ENCODE data around the gene CHKA.
A peak's percentile ranks its signal among the peaks of the same experiment; 100 is the strongest.

The CHKA gene

DNA sequence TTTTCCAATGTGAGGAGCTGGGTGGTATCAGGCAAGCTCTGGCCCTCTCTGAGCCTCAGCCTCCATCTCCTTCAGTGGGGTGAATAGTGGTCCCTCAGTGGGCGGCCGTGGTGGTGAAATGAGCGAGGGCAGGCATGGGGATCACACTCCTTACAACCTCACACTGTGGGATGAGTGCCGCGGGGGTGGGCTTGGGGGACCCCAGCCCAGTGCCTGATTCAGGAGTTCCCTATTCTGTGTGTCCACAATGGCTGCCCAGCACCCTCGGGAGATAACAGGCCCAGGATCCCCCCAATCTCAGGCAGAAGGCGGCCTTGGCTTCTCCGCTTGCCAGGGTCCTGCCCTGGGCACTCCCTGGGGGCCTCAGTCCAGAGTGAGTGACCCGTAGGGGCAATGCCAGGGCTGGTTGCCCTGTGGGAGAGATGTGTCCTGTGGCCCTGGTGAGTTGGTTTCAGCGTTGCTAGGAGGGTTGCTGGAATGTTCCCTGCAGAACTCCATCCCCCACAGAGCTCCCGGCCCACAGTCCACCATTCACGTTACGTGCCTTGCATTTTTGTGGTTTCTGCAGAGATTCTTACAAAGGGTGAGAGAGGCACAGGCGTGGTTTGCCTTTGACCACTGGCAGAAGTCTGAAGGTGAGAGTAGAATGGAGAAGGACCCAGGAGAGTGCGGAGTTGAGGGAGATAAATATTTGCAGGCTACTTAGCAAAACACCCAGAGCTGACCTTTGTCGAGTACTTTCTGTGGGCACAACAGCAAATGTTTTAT is 108.2 kb downstream of the CHKA start:
- no peak for DNase-seq

DNA sequence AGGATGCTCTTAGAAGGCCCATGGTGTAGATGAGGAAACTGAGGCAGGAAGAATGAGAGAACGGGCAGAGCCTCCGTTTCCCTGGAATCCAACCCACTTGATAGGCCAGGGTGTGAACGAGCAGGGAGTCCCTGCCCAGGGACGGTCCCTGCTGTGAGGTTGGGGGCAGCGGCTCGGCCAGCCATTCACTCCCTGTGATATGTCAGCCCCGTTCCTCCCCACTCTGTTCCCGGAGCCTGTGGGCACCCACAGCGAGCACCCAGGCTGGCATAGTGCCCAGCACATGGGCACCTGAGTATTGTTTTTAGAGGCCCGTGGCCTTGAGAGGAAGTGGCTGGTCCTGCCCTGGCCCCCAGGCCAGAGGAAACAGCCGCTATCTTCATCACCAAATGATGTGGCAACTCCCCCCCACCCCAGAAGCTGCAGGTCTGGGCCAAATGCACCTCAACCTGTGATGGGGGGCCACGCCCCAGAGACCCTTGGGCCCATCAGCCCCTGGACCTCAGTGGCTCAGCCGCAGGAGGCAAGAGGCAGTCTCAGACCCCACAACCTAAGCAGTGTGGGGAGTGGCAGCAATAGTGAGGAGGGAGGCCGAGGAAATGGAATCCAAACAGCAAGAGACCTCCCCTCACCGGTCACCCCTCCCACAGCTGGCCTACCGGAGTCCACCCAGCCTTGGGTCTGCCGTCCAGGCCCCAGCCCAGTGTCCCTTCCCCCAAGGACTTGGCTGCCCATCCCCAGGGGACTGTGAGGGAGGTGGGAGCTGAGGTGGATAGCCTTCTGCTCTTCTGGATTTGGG is 108.9 kb downstream of the CHKA start:
- no peak for DNase-seq

DNA sequence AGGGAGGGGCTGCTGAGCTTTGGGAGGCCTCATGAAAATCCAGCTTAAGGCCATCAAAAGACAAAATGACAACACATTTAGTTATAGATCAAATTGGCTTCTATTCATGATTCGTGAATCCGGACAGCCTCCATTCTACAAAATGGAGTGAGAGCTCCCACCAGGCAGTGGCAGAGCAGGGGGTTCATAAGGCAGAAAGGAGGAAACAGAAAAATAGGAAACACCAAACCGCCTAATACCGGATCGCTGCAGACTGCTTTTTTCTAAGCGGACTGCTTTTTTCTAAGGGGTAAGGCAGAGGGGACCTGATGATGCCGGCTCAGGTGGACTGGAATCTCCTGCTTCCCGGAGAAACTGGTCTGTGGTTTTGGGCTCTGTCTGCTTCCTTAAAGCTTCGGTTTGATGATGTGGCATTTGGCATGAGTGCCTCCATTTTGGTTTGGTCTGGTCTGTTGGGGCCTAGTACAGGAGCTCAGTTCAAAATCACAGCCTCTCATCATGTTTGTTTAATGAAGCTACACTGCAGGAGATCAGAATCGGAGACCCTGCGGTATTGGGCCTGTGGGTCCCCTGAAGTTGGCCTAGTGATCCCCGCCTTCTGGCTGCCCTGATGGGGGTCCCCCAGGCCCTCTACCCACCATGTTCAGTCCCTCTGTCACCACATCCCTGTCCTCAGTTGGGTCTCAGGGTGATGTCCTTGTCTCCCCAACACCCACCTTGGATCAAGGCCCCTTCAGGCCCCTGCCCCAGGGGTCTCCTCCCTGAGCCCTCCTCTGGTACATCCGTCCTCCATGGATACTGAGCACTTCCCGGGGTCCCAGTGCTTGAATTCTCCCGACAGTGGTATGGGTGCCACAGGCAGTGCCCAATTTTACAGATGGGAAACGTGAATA is 109.9 kb downstream of the CHKA start:
- no peak for DNase-seq

DNA sequence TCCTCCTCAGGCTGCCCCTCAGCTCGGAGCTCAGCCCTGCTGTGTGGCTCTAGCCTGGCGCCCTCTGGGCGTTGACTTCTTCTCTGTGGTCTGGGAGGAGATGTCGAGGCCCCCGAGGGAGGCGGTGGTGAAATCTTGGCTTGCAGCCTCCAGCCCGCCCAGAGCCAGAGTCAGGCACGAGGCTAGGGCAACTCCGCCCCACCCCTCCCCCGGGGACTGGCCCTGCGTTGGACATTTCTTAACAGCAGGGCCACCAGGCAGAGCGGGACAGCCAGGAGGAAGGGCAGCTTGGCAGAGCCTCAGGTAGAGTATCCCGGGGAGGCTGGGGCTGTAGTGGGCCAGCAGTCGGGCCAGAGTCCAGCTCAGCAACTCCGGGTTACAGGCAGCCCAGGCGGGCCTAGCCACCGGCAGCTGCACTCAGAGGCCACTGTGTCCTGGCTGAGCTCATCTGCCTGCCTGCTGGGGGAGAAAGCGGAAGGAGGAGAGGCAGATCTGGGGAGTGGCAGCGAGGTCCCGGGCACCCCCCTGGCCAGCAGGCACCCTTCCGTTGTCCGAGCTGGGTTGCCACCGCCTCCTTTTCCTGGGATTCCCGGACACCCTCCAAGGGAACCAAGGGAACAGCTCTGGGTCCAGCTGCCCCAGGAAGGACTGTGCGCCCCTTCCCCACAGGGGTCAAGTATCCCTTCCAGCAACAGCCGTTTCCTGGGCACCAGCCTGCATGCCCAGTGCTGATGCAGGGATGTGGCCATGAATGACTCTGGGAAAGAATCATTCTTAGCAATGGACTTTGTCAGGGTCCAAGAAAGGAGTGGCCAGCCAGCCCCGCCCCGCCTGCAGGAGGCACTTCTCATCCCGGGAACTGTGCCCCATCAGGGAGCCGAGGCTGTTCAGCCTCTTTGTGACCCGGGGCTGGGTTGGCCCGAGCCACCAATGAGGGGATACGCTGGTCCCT is 110.8 kb downstream of the CHKA start, which contains the start of gene ALDH3B1:
Gene ALDH3B1, plus strand, starts transcription at position 238 of the 952 bp plus-strand sequence. CDS start 4,971 bp downstream, outside the sequence.
- no peak for DNase-seq

DNA sequence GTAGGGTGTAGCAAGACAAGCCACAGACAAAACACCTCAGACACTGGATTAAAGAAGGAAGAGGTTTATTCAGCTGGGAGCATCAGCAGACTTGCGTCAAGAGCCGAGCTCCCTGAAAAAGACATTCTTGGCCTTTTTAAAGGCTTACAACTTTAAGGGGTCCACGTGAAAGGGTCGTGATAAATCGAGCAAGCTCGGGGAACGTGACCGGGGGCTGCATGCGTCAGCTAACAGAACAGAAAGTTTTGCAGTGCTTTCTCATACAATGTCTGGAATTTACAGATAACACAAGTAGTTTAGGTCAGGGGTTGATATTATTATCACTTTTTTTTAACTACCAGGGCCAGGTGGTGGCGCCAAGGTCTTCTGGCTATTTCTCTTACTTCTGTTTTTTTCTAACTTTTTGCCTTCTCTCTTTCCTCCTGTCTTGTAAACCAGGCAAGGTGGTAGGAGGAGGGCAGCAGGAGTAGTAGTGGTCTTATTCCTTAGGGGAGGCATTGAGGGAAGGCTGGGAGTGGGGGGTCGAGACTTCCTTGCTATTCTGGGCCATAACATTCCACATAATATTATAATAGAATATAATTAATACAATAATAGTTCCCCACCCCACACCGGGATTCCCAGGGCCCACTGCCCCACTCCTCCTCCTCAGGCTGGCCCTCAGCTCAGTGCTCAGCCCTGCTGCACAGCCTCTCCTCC is 111.6 kb downstream of the CHKA start:
- DNase-seq, result no peak

DNA sequence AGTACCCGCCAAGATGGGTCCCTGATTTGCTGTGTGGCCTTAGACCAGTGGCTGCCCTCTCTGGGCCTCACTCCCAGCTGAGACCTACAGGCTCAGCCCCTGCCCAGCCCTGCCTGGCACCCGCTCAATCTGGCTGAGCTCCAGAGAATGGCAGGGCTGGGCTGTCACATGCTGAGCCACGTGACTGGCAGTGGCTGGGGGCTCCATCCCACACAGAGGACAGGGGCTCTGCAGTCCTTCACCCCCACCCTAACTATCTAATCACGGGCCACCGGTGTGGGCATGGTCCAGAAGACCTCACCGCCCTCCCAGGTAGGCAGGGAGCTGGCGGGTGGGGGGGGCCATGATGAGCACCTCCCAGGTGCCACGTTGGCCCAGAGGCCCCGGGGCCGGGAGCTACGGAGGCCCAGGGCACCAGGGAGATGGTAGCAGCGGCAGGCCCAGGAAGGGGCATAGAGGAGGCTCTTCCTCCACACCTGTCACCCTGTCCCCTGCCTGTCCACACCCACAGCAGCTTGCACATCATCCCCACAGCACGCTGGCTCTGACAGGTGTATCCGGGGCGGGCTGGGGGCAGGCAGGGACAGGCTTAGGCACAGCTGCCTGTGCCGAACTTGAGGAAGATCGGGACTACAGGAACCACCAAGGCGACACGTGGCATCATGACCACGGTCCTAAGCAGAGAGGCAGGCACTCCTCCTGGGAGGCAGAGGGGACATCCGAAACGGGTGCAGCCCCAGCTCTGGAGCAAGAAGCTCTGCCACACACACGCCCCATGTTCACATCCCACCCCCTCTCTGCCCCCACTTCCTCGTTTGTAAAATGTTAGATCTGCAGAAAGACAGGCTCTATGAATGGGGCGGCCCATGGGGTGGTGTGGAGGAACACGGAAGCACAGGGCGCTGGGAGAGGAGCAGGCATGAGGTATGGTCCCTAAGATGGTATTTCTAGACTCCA is 112.5 kb downstream of the CHKA start:
- no peak for DNase-seq

DNA sequence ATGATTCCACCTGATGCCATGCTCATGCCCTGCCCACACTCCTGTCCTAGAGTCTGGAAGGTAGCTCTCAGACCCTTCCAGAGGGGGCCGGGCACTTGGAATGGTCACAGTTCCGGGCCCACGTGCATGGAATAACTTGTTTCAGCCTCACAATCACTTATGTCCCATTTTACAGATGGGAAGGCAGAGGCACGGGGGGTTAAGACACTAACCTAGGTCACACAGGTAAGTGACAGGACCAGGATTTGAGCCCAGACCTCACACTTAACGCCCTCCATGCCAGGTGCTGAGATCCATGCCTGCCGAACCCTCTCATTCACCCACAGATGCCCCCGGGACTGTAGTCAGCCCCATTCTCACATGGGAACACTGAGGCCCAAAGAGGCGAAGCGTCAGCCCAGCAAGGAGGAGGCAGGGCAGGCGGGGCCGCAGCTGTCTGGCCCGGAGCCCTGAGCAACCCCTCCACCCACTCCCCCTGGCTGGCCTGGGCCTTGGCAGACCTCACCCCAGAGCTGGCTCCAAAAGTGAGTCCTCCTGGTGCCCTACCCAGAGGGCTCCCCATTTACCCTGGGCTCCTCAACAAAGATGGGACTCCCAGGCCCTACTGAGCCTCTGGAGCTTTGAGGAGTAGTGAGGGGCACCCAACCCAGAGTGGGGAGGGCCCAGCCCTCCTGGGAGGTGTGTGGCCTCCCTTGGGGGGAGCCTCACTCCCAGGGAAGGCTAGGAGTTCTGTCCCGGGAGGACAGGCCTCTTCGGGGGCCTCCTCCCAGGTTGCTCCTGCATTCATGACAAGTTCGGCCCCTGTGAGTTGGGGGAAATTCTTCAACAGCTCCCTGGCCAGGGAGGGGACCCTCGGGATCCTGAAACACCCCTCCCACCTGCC is 113.4 kb downstream of the CHKA start:
- no peak for DNase-seq

DNA sequence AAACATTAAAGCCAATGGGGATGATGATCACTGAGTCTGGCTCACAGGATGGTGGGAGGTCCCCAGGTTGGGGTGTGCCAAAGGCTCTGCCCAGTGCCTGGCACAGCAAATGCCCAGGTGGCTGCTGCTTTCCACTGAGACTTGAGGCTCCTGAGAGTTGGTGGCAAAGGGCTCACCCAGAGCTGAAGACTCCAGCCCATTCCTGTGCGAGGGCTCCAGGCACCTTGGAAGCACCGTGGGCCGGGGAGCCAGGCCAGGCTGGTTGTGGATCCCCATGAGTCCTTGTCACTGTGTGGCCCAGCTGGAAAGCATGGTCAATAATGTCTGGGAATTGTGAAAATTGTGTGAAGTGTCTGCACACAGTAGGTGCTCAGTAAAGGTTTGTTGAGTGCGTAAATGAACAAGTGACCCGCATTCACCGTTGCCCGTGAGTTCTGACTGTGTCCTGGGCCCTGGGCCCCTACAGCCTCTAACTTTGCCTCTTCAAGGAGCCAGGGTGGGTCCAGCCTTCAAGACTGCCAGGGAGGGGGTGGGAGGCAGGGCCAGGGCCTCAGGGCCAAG is 114.5 kb downstream of the CHKA start:
- no peak for DNase-seq

DNA sequence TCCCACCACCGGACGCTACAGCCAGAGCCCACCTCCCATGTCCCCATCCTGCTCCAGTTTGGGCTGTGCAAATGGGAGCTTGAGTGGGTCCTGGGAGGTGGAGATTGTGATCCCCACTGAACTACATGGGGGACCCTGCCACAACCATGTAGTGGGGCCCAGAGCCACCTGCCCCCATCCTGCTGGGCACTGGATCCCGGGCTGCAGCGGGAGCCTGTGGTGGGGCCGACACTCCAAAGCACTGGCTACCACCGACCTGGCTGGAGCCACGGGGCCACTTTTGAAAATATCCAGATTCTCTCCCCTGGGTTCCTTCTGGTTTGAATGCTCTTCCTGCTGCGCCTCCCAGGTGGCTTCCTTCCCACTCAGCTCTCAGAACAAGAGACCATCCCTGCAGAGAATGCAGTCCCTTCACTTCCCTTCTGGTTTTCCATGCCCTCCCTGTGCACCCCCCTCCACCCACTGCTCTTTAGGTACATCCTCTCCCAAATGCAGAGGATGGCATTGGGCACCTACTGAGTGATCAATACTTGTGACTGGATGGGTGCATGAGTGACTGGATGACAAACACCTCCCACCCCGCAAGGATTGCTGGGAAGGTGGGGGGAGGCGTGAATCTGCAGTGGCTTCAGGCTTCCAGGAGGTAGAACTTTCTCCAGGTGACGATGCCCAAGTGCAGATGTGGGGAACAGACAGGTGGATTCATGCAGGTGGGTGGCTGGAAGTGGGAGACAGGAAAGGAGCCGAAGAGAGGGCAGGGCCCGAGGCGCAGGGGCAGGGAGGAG is 116.4 kb downstream of the CHKA start:
- no peak for DNase-seq

DNA sequence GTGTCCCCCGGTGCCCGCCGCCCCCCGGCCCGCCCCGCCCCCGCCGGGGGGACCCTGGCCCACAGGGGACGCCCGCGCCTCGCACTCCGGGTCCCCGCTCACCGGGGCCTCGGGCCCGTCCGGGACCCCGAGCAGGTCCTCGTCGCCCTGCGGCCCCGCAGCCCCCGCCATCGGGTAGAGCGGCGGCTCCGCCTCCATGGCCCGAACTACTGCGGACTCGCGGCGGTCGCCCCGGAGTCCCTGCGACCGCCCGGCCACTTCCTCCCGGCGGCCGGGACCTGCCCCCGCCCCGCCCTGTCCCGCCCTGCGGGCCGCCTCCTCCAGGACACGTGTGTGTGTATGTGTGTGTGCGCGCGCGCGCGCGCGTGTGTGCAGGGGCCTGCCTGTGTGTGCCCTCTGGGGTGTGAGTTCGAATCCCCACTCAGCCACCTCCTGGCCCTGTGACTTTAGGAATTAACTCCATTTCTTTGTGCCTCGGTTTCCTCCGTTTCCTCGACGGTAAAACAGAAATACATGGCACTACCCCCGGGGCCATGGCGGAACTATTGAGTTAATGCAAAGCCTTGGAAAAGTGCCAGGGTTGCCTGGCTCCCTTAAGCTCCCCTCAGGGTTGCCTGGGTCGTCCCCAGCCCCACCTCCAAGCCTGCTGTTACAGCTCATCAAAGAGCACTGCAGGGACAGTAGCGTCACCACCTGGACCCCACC is 117.2 kb downstream of the CHKA start, which contains the start of gene UNC93B1:
Gene UNC93B1, minus strand, starts transcription at position 252 of the 705 bp plus-strand sequence. Its CDS starts 54 bp downstream, at position 198.
- DNase-seq, result peak; percentile 87

DNA sequence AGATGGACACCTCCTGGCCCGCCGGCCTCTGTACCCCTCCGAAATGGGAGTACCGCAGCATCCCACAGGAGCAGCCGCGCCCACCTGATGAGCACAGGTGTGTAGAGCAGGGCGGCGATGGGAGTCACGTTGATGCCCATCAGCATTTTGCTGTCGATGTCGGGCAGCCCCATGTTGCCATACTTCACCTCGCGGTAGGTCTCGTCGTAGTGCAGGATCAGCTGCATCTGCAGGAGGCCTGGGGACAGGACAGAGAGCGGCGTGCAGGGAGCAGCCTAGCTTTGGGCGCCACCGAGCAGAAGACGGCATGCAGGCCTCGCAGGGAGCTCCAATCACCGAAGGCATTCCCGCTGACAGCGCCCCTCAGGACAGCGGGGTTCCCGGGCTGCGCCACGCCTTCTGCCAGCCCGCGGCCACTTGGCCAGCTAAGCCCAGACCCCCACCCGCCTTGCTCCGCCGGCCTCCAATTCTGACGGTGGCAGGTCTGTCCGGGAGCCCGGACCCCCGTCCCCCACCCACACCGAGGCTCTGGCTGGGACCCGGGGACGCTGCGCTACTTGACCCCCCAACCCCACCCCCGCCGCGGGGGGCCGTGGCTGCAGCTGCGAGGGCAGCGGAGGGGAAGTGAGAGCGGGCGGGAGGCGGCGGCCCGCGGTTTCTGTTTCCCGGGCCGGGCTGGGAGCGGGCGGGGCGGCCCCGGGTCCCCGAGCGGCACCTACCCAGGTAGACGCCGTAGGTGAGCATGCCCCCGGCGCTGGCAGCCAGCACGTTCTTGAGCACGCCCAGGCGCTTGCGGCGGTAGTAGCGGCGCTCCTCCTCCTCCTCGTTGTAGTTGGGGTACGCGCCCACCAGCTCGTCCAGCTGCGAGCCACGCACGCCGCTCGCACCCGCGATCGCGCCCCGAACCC is 118.0 kb downstream of the CHKA start:
- no peak for DNase-seq

Data from NCI-H82 (cell line).